Endodermal cell (in vitro differentiated cells): ENCODE data around the gene MOSPD2. TPM values are rescaled to one million over a fixed set of nuclear protein-coding genes. Genes with fewer than 3 reads are reported as not detected.

ENCODE experiments used
- DNase-seq: peaks from one replicate; pipeline ENCODE4 v3.0.0-alpha.2; 2017
- H3K27ac ChIP-seq: 2 replicates; pipeline ENCODE4 v1.5.1; 2013; ENCODE audit warnings: mild to moderate bottlenecking, low read depth, low read length, moderate library complexity
- H3K27me3 ChIP-seq: 2 replicates; pipeline ENCODE4 v1.6.1; 2013; ENCODE audit warnings: mild to moderate bottlenecking, low read length, moderate library complexity; ENCODE audit not compliant: insufficient read depth, control insufficient read depth, poor library complexity, severe bottlenecking
- H3K36me3 ChIP-seq: 2 replicates; pipeline ENCODE4 v1.7.0; 2013; ENCODE audit warnings: mild to moderate bottlenecking, low read length, moderate library complexity; ENCODE audit not compliant: control insufficient read depth, insufficient read depth
- H3K4me1 ChIP-seq: one replicate; pipeline ENCODE4 v1.7.0; 2013; ENCODE audit warnings: low read length; ENCODE audit not compliant: control insufficient read depth, insufficient read depth
- H3K4me3 ChIP-seq: 2 replicates; pipeline ENCODE4 v1.5.1; 2013; ENCODE audit warnings: mild to moderate bottlenecking, low read length, moderate library complexity
- H3K9ac ChIP-seq: 2 replicates; pipeline ENCODE4 v1.6.1; 2013; ENCODE audit warnings: mild to moderate bottlenecking, low read length, moderate library complexity; ENCODE audit not compliant: poor library complexity, severe bottlenecking; ENCODE audit errors: extremely low read depth
- H3K9me3 ChIP-seq: 2 replicates; pipeline ENCODE4 v1.6.1; 2013; ENCODE audit warnings: mild to moderate bottlenecking, low read length, moderate library complexity; ENCODE audit not compliant: control insufficient read depth
- H3K27ac Mint-ChIP-seq: 2 replicates; pipeline ENCODE4 v1.8.0; 2020; ENCODE audit warnings: mixed read lengths
- H3K27me3 Mint-ChIP-seq: 2 replicates; pipeline ENCODE4 v1.8.0; 2021; ENCODE audit warnings: mild to moderate bottlenecking, mixed read lengths; ENCODE audit not compliant: insufficient read depth
- H3K36me3 Mint-ChIP-seq: 2 replicates; pipeline ENCODE4 v1.8.0; 2020; ENCODE audit warnings: low read depth, mixed read lengths
- H3K4me1 Mint-ChIP-seq: 2 replicates; pipeline ENCODE4 v1.8.0; 2020; ENCODE audit warnings: mixed read lengths
- H3K4me3 Mint-ChIP-seq: 2 replicates; pipeline ENCODE4 v1.8.0; 2020; ENCODE audit warnings: mild to moderate bottlenecking, moderate library complexity, mixed read lengths
- H3K9me3 Mint-ChIP-seq: 2 replicates; pipeline ENCODE4 v1.8.0; 2020; ENCODE audit warnings: mild to moderate bottlenecking, mixed read lengths
- CTCF ChIP-seq: fragments of 200-600 bp; sonication (generic); conservative IDR thresholded peaks from 2 replicates; pipeline ENCODE4 v1.5.0; 2021; ENCODE audit warnings: antibody characterized with exemption, mild to moderate bottlenecking
- WGBS, 2 experiments: methylation state at CpG; one replicate each; pipeline versions ENCODE4 v1.1.5 to v1.1.7; 2013; ENCODE audit warnings: missing lambda C conversion rate in 2 of 2, mixed read lengths in 1 of 2; ENCODE audit not compliant: insufficient coverage in 1 of 2, insufficient read length in 1 of 2; 5-methylcytosine and 5-hydroxymethylcytosine counted together
- total RNA-seq, 2 donors: library from RNA; stranded (reverse); fragmentation: NEBNext Ultra II Directional in 1 of 2; extraction: Animal tissue kit (Norgen Biotek cat#: 25700) in 1 of 2; gene quantifications; 2 replicates in 1 of 2; 3 replicates in 1 of 2; pipeline ENCODE4 v1.2.1, GENCODE V29; 2021

Gene MOSPD2
- total RNA-seq, 2 donors from 2014 or later: 10.8 to 17.6 TPM

- H3K27me3 ChIP-seq: no peaks in the 10 kb centered on the region
- H3K27ac ChIP-seq: no peak overlapping the region
- WGBS, 2 experiments: no CpG with 5 or more reads among the region's 2 CpGs
- Mint-ChIP-seq H3K27ac (no peak overlapping the region), H3K4me1 (no peaks in the 10 kb centered on the region), H3K27me3 (no peaks in the 10 kb centered on the region), H3K4me3 (no peak overlapping the region), H3K9me3 (peaks cover 78% of the 10 kb centered on the region), H3K36me3 (no peaks in the 10 kb centered on the region)
- H3K9ac ChIP-seq: no peak overlapping the region
- no peaks in the 10 kb centered on the region for H3K9me3 ChIP-seq
- no peak for TF ChIP-seq CTCF
- no peak for DNase-seq
- H3K4me3 ChIP-seq: no peak overlapping the region
- H3K4me1 ChIP-seq: no peaks in the 10 kb centered on the region
- no peaks in the 10 kb centered on the region for H3K36me3 ChIP-seq
Measured at GRCh38 chrX:14943962-14944361, 70.7 kb downstream of the MOSPD2 start.

- Histone ChIP-seq H3K27me3 (no peaks in the 10 kb centered on the region), H3K36me3 (no peaks in the 10 kb centered on the region), H3K9me3 (no peaks in the 10 kb centered on the region), H3K4me3 (no peak overlapping the region), H3K9ac (no peak overlapping the region), H3K27ac (no peak overlapping the region), H3K4me1 (no peaks in the 10 kb centered on the region)
- H3K27me3 Mint-ChIP-seq: no peaks in the 10 kb centered on the region
- no peak overlapping the region for H3K27ac Mint-ChIP-seq
- no peak overlapping the region for H3K4me3 Mint-ChIP-seq
- no peaks in the 10 kb centered on the region for H3K36me3 Mint-ChIP-seq
- H3K4me1 Mint-ChIP-seq: no peaks in the 10 kb centered on the region
- DNase-seq: no peak
- 90 to 100% methylated on average over 1 to 5 of the region's 5 CpGs for WGBS, 2 experiments
- peaks cover 69% of the 10 kb centered on the region for H3K9me3 Mint-ChIP-seq
- no peak for TF ChIP-seq CTCF
Measured at GRCh38 chrX:14946606-14947155, 73.5 kb downstream of the MOSPD2 start.

- no peak for TF ChIP-seq CTCF
- no peak for DNase-seq
- Histone ChIP-seq H3K4me3 (no peak overlapping the region), H3K9me3 (no peaks in the 10 kb centered on the region), H3K4me1 (no peaks in the 10 kb centered on the region), H3K36me3 (no peaks in the 10 kb centered on the region), H3K27me3 (no peaks in the 10 kb centered on the region), H3K9ac (no peak overlapping the region), H3K27ac (no peak overlapping the region)
- H3K27ac Mint-ChIP-seq: no peak overlapping the region
- H3K4me1 Mint-ChIP-seq: no peaks in the 10 kb centered on the region
- no CpG with 5 or more reads among the region's 1 CpG for WGBS, 2 experiments
- H3K36me3 Mint-ChIP-seq: no peaks in the 10 kb centered on the region
- H3K9me3 Mint-ChIP-seq: peaks cover 70% of the 10 kb centered on the region
- no peak overlapping the region for H3K4me3 Mint-ChIP-seq
- H3K27me3 Mint-ChIP-seq: no peaks in the 10 kb centered on the region
Measured at GRCh38 chrX:14948691-14949090, 75.5 kb downstream of the MOSPD2 start.
